ENCODE measurements around the gene CCDC12.

Gene CCDC12

DNA sequence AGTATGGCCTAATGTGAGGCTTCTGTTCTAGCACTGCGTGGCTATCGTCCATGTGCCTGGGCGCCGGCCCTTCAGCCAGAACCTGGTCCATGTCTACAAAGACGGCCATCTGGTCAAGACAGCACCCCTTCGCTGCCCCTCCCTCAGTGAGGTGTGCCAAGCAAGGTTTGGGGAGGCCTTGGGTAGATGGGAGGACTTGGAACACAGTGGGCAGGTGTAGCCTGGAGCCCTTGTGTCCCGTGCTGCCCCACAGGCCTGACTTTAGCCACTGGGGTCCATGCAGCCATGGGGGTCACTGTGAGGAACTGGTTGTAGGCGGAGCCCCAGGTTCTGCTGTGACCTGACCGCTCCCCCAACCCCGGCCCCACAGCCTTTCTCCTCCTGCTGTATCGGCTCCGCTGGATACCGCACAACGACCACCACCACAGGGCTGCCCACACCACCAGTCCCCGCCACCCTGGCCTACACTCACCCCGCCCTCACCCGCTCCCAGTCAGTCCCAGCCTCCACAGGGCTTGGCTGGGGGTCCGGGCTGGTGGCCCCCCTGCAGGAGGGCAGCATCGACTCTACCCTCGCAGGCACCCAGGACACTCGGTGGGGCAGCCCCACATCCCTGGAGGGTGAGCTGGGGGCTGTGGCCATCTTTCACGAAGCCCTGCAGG lies 19.5 kb upstream of the CCDC12 start:
- DNase-seq, result no peak

DNA sequence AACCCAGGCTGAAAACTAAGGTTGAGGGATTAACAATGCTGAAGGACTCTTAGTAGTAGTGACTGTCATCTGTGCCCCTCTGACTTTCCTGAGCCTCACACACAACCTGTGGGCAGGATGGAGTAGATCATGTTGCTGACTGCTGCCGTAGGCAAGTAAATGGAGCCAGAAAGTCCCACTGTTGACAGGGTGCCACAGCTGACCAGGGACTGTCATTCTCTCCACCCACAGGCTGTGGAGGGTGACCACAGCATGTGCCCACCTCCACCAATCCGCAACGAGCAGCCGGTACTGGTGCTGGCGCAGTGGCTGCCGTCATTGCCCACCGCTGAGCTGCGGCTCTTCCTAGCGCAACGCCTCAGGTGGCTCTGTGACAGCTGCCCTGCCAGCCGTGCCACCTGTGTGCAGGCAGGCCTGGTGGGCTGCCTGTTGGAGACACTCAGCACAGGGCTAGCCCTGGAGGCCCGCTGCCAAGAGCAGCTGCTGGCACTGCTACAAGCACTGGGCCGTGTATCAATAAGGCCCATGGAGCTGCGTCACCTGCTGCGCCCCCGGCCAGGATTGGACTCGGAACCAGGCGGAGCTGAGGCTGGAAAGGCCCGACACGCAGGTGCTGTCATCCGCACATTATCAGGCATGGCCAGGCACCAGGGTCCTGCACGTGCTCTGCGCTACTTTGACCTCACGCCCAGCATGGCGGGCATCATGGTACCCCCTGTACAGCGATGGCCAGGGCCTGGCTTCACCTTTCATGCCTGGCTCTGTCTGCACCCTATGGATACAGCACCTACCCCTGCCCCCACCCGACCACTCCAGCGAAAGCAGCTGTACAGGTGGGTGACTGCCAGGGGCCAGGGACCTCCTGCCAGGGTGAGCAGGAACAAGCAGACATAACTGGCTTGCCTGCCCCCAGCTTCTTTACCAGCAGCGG lies 18.5 kb upstream of the CCDC12 start:
- no peak for DNase-seq

DNA sequence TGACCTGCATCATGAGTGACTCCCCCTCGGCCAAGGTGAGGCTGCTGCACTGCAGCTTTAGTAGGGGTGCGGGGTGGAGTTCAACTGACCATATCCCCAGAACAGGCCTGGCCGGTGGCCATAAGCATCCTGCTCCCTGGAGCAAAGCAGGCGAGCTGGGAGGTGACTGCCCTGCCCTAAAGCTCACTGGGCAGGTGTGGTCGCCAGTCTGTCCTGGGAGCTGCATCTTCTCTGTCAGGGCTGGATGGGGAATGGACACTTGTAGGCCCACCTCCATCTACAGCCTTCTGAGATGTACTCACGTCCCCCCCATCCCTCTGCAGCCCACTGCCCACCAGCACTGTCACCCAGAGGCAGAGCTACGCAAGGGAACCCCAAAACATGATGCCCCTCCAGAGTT lies 17.4 kb upstream of the CCDC12 start:
- no peak for DNase-seq

DNA sequence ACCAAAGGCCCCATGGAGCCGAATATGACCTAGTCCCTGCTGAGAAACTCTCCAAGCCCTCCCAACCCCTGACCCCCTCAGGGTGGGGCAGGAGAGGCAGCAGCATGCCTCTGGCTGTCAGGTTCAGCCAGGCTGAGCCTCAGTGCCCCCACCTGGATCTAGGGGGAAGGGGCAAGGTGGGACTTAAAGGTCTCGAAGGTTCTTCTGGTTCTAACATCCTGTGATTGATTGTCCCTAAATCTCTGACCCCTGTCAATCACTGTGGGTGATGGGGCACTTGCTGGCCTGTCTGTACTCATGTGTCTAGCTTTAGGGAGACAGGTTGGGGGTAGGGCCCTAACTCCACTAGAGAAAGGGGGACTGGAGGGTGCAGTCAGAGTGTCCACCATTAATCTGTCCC lies 16.7 kb upstream of the CCDC12 start:
- no peak for DNase-seq

DNA sequence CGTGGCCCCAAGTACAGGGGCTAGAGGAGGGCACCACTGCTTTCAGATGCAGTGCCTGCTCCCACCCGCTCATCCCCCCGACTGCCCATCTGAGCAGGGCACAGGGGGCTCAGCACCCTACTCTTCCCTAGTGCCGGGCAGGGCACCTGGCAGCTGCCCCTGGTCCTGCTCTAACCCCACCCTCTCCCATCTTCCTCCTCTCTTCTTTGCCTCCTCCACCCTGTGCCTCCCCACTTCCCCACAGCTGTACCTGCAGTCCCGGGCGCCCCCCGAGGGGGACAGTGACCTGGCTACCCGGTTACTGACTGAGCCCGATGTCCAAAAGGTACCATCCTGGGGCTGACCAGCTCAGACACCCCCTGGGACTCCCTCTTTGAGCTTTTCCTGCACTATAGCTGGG lies 15.7 kb upstream of the CCDC12 start:
- DNase-seq, result no peak

DNA sequence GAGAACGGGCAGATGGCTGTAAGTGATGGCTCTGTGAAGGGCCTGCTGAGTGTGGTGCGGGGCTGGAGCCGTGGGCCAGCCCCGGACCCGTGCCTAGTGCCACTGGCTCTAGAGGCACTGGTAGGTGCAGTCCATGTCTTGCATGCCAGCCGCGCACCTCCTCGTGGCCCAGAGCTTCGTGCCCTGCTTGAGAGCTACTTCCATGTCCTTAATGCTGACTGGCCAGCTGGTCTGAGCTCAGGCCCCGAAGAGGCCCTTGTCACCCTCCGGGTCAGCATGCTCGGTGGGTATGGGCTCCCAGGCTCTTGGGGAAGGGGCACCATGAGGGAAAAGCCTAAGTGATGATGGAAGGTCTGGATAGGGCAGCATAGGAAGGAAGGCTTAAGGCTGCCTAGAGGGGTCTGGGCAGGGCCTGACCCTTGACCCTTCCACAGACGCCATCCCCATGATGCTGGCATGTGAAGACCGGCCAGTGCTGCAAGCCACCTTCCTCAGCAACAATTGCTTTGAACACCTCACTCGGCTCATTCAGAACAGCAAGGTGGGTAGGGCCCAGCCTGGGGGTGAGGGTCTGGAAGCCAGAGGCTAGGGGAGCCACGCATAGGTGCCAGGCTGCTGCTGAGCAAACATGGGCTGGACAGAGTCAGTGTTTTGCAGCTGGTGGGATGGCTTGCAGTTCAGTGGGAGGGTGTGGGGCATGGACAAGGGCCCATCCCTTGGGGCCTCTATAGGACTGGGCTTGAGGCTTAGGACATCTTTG lies 15.0 kb upstream of the CCDC12 start:
- no peak for DNase-seq

DNA sequence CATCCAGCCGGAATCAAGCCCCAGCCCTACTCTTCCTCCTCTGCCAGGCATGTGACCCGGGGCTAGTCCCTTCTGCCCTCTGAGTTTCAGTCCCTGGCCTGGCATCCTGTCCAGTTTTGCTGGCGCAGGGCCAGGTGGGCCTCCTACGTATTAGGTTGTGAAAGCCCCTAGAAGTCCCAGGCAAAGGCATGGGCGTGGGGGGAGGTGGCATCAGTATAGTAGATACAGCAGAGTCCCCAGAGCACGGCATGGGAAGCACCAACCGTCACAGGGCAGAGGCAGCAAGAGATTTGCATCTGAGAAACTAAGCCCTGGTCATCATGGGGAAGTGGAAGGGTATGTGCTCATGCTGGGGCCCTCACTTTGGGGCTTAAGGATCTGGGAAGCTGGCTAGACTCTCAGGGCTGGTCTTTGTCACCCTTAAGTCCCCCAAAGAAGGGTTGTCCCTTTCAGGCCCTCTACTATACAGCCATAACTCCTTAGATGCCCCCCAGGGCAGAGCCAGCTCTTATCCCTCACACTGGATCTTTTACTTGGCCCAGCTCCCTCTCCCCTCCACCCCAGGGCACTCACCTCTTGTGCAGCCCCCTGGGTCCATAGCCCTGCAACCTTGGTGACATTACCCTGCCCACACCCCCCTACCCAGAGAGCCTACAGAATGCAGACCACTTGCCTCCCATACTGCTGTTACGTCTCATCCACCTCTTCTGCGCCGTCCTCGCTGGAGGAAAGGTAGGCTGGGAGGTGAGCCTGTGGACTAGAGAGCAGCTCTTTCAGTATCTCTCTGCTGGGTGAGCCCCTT lies 14.2 kb upstream of the CCDC12 start:
- DNase-seq, result no peak

DNA sequence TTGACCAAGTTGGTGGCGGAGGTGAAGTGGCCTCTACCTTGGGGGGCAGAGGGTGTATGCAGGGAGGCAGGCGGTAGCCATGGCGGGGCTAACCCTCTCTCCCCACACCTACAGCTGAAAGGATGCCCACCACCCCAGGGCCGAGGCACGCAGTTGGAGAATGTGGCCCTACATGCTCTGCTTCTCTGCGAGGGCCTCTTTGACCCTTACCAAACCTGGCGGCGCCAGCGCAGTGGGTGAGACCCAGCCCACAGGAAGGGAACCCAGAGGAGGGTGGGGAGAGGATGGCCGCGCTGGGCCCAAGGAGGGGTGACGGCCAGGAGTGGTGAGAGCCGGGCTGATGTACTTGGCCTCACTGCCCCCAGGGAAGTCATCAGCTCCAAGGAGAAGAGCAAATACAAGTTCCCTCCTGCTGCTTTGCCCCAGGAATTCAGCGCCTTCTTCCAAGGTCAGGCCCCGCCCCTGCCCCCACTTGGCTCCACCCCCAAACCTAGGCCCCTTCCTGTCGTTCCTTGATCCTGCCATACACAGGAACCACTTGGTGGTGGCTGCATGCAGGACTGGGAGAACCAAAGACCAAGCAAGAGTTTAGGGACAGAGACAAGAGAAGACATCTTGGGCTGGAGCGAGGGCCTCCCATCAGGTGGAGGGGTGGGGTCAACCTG lies 12.7 kb upstream of the CCDC12 start:
- DNase-seq, result no peak

DNA sequence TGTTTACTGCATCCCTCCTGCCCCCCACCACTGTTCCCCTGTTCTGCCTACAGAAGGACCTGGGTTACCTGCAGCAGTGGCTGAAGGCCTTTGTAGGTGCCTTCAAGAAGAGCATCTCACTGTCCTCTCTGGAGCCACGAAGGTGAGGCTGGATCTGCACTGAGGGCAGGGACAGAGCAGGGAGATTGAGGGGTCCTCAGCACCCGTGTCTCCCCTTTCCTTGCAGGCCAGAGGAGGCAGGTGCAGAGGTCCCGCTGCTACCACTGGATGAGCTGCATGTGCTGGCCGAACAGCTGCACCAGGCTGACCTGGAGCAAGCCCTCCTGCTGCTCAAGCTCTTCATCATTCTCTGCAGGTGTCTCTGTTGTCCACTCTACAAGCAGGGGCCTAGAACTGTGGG lies 12.1 kb upstream of the CCDC12 start:
- no peak for DNase-seq

DNA sequence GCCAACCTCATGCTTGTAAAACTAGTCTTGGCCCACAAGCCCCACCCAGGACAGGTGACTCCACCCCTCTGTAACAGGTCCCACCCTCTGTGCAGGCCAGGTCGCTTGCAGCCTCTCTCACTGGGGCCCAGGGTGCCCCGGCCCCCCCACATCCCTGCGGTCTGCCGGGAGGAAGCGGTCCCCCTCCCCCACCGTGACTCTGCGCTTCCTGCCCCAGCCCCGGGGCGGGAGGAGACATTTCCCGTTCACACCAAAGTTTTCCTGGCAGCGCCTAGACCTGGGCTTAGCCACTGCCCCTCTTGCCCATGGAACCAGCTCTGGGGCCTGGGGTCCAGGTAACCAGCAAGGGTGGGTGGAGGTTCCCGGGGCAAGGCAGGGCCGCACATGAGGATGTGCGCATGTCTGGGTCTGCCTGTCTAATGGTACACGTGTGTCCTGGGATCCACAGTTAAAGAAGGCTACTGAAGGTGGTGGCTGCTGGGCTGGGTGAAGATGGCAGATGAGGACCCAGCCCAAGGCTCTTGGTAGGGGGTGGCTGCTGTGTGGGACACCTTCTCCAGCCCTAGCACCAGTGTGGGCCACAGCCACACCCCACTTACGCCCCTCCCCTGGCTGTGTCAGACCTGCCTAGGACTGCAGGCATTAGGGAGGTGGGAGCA lies 11.3 kb upstream of the CCDC12 start:
- DNase-seq, result no peak

DNA sequence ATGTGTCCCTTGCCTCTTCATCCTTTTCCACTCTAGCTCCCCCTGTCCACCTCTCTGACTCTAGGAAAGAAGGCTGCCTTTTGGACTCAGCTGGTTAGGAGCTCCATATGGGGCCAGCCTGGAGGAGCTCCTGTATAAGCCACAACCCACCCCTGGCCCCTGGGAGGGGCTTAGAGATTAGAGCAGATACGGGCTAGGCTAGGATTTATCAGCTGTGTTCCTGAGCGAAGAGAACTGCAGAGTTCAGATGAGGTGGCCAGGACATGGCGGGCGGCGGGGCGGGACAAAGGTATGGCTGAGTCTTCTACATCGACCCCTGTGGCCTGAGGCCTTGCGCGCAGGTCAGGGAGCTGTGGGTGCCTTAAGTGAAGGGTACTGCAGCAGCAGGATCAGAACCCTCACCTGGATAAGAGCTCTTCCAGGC lies 10.8 kb upstream of the CCDC12 start:
- DNase-seq, result no peak

DNA sequence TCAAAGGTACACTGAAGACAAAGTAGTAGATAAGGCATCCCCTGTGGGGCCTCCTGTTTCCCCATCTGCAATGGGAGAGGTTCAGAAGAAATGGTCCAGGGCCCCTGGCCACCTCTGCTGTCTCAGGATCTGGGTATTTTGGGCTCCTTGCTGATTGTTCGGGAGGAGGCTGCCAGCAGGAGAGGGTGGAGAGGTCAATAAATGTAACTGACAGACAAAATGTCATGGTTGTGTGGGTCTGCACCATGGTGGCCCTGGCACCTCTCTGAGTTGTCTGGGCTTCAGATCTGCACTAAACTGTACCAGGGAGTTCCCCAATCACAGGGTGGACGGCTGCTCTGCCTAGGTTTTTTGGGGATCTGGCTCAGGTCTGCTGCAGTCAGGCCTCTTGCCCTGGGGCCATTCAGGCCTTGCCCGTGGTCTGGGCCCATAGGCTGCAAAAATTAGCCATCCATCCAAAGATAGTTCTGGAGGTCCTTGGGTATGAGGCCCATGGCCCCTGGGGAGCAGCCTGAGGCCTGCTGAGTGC lies 10.3 kb upstream of the CCDC12 start:
- DNase-seq, result no peak

DNA sequence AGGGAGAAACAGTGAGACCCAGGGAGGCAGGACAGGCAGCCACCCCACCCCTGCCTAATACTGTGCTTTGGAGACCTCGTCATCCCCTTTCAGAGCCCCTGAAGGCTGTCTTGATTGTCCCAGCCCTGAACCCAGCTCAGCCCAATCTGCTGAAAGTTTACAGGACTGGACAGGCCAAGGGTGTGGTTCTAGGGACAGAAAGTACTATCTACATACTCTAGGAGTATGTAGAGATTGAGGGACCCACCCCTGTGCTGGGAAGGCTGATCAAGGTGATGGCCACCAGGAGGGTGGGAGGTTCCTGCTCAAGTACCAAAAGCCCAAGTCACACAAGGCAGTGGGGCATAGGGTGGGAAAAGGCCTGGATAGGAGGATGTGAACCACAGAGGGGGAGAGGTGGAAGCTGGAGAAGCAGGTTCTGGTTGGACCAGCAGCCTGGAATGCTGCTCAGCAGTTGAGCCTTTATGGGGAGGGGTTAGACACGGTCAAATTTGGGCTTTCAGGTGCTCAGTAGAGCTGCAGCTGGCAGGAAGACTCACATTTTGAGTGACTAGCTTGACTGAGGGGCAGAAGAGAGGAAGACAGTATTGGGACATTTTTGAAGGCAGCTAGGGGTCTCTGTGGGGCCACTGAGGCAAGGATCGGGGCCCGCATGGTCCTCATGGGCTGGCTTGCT lies 9.6 kb upstream of the CCDC12 start:
- DNase-seq, result no peak

DNA sequence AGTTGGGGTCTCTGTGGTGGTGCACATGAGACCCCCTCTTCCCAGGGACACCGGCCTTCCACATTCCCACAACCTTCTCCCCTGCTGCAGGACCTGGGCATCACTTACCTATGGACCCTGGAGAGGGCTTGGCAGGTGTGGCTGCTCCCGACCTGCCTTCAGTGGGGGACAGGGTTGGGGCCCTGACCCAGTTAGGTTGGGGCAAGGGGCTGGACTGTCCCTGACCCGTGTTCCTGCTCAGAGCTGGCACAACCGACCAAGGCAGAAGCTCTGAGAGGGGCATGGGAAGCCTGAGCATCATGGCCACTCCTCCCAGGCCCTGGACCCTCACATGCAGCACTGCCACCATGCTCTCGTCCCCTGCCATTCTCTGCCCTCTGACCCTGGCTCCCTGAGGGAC lies 9.0 kb upstream of the CCDC12 start:
- no peak for DNase-seq

DNA sequence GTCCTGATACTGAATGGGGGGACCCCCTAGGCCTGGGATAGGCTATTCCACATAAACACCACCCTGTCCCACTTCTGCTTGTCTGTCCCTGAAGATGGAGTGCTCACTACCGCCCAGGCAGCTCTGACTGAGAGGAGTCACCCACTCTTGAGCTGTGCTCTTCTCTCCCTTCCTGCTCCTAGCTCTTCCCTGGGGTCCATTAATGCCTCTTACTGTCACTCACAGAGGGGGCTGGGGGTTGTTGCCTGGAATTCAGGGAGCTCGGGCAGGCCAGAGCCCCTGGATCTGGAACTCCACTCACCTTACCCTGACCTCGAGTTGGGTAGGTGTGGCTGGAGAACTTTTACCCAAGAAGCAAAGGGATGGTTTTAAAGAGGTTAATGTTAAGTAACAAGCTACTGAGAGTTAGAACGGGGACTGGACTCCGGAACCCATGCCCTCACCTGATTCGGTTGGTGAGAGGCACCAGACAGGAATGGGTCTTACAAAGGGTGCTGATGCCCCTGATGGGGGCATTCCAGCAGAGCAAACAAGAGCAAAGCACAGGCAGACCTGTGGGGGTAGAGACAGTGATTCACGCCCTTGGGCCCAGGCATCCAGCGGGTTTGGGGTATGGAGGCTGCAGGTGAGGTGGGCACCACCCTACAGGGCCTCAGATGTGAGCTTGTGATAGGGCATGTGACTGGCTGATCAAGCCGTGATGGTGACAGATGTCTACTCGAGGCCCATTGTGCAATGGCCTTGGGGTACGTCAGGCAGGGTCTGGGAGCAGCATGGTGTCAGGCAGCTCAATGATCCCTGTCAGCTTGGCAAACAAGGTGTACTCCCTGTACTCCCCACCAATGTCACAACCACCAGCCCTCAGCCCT lies 8.3 kb upstream of the CCDC12 start:
- DNase-seq, result no peak

DNA sequence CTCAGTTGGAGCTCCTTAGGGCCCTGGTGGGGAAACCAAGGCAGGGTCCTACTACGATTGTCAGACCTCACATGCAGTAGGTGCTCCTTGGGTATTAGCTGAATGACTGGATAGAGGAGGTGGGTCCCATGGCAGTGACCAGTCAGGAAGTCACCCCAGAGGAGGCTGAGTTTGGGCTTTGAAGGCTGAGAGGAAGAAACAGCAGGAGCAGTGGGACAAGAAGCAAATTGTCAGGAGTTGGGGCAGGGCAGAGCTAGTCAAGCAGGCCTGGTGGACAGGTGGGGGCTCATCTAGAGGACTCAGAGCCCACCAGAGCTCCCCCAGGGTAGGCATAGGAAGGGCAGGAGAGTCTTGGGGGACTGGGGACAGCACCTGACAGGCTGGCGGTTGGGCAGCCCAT lies 6.0 kb upstream of the CCDC12 start:
- DNase-seq, result no peak

DNA sequence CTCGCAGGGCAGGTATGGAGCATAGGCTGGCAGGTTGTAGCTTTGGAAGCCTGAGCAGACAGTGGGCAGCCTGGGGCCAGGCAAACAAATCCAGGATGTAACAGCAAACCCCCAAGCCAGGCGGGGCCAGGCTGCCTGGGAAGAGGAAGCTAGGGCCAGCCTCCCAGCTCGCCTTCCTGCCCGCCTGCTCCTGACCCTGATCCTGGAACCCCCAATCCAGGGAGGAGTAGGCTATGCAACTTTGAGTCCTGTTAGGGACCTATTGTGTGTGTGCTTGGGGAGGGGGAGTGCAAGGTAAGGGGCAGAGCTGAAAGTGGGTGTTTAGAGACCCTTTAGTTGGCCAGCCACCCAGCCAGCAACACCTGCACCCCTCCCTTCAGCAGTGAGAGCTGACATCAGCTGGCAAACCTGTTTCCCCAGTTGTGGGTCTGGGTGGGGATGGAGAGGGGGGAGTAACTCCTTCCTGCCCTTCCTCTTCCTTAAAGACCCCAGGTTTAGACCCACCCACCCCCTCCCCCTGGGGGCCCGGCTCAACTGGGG lies 5.5 kb upstream of the CCDC12 start:
- no peak for DNase-seq

DNA sequence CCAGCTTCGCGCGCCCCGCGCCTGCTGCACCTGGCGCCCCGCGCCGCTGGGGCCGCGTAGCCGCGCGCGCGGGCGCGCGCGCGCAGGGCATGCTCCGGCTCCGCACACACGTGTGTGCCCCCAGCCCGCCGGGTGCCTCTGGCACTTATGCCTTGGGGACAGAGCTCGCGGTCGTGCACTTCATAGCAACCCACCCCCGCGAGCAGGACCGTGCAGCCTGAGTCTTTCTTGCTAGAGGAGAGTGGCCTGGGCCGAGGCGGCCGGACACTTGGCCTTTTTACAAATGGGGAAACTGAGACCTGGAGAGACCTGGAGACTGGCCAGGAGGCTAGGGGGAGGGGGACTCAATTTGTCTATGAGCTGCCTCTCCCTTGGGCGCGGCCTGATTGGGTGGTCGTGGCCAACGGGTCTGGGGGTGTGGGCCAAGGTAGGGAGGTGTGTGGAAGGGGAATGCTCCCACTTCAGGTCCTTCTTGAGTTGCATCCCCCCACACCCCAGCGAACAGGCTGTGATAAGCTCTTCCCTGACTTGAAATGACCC lies 3.5 kb upstream of the CCDC12 start:
- no peak for DNase-seq
